Tibial nerve (tissue), 4 donors: ENCODE results near the gene RELCH.

Source experiments
- EP300 ChIP-seq, 2 donors: sonication (generic); formaldehyde crosslinking; IDR thresholded peaks; one replicate each; pipeline ENCODE4 v1.6.1; 2017; ENCODE audit warnings: antibody characterized with exemption in 2 of 2, mild to moderate bottlenecking in 1 of 2
- POLR2A ChIP-seq, 2 donors: fragments of 450-650 bp; IDR thresholded peaks; one replicate each; pipeline ENCODE4 v1.6.1; 2017; ENCODE audit warnings: antibody characterized with exemption in 2 of 2, mild to moderate bottlenecking in 2 of 2, moderate library complexity in 2 of 2
- TF ChIP-seq, protein P1 (sequence below), 5 experiments: fragments of 200-600 bp in 3 of 5; fragments of 450-650 bp in 2 of 5; sonication (generic) in 3 of 5; IDR thresholded peaks; one replicate each; pipeline ENCODE4 v1.5.1; 2016 to 2019; ENCODE audit warnings: antibody characterized with exemption in 5 of 5, mild to moderate bottlenecking in 3 of 5, moderate library complexity in 2 of 5

DNA sequence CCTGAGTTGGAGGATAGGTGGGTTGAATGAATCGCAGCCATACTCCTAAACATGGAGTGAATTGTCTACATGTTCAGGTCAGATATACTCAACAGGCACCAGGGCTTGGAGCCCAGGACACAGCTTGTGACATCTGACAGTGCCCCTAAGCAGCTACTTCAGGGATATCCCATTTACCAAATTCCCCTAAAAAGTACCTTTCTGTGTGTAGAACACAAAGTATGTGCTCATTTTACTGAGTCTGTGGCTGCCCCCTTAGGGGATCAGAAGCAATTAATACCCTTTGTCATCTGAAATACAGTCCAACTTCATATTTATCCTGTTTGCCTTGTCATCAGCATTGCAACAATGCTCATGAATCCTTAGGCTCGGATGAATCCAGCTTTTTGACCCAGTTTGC, 158.9 kb downstream of the RELCH start:
- TF ChIP-seq, protein P1, sequence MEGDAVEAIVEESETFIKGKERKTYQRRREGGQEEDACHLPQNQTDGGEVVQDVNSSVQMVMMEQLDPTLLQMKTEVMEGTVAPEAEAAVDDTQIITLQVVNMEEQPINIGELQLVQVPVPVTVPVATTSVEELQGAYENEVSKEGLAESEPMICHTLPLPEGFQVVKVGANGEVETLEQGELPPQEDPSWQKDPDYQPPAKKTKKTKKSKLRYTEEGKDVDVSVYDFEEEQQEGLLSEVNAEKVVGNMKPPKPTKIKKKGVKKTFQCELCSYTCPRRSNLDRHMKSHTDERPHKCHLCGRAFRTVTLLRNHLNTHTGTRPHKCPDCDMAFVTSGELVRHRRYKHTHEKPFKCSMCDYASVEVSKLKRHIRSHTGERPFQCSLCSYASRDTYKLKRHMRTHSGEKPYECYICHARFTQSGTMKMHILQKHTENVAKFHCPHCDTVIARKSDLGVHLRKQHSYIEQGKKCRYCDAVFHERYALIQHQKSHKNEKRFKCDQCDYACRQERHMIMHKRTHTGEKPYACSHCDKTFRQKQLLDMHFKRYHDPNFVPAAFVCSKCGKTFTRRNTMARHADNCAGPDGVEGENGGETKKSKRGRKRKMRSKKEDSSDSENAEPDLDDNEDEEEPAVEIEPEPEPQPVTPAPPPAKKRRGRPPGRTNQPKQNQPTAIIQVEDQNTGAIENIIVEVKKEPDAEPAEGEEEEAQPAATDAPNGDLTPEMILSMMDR (IDR thresholded peaks at IDR 0.05), result no peak
- TF ChIP-seq POLR2A (IDR thresholded peaks at IDR 0.05), result no peak
- TF ChIP-seq EP300 (IDR thresholded peaks at IDR 0.05), result no peak
